ENCODE data around the gene NUDT16L1. TPM values are rescaled to one million over a fixed set of nuclear protein-coding genes. Genes with fewer than 3 reads are reported as not detected.

NUDT16L1 gene
- total RNA-seq = 40.4 TPM

GRCh38 chr16:4693296-4693955 lies at the start of gene NUDT16L1:
Gene NUDT16L1 (plus strand): TSS chr16:4693562. CDS start chr16:4693727, 165 bp downstream.
- ATAC-seq = peak; percentile 78
- peak; percentile 98 for DNase-seq (ENCODE audit: low spot score)

- ATAC-seq (no peak), DNase-seq (ENCODE audit: low spot score) (no peak)
Observed at GRCh38 chr16:4646773-4647643, 46.4 kb upstream of the NUDT16L1 start.

- no peak for ATAC-seq
- DNase-seq (ENCODE audit: low spot score) = no peak
Observed at GRCh38 chr16:4647644-4647980, 45.8 kb upstream of the NUDT16L1 start.

- DNase-seq (ENCODE audit: low spot score) = no peak
- ATAC-seq = no peak
Observed at GRCh38 chr16:4648917-4649316, 44.4 kb upstream of the NUDT16L1 start.

GRCh38 chr16:4649744-4650442 lies 43.5 kb upstream of the NUDT16L1 start:
- ATAC-seq = no peak
- no peak for DNase-seq (ENCODE audit: low spot score)

DNA sequence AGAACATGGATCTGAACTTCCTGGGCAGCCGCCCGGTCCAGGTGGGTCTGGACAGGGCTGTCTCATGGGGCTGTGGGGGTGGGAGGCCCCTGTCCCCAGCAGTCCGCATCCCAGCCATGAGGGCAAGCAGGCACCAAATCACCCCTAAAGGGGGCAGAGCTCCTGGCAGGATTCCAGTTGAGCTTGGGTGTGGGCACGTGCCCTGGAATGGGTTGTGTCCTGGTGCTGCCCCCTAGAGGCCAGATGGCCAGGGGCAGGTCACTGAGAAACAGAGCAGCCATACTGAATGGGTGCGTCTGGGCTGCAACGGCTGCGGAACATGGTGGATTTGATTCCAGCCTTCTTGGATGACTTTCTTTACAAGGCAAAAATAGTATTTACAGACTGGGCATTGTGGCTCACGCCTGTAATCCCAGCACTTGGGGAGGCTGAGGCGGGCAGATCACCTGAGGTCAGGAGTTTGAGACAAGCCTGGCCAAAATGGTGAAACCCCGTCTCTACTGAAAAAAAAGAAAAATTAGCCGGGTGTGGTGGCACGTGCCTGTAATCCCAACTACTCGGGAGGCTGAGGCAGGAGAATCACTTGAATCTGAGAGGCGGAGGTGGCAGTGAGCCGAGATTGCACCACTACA lies 42.8 kb upstream of the NUDT16L1 start:
- DNase-seq (ENCODE audit: low spot score) (peak; percentile 71), ATAC-seq (peak; percentile 38)

- DNase-seq (ENCODE audit: low spot score) (no peak), ATAC-seq (no peak)
Observed at GRCh38 chr16:4651827-4652226, 41.5 kb upstream of the NUDT16L1 start.

DNA sequence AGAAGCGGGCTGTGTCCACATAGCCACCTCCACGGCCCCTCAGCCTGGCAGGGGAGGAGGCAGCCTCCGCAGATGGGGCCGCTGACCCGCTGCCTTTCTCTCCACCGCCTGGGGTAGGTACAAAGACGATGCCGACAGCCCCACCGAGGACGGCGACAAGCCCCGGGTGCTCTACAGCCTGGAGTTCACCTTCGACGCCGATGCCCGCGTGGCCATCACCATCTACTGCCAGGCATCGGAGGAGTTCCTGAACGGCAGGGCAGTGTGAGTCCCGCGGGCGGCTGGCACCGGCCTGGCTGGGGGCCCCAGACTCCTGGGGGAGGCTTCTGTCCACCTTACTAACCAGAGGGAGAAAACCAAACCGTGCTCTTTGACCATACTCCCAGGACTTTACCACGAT lies 40.8 kb upstream of the NUDT16L1 start:
- no peak for DNase-seq (ENCODE audit: low spot score)
- peak; percentile 37 for ATAC-seq

GRCh38 chr16:4654011-4654963 lies 39.1 kb upstream of the NUDT16L1 start:
- ATAC-seq (peak; percentile 48), DNase-seq (ENCODE audit: low spot score) (no peak)

GRCh38 chr16:4654964-4655590 lies 38.3 kb upstream of the NUDT16L1 start:
- ATAC-seq (no peak), DNase-seq (ENCODE audit: low spot score) (no peak)

DNA sequence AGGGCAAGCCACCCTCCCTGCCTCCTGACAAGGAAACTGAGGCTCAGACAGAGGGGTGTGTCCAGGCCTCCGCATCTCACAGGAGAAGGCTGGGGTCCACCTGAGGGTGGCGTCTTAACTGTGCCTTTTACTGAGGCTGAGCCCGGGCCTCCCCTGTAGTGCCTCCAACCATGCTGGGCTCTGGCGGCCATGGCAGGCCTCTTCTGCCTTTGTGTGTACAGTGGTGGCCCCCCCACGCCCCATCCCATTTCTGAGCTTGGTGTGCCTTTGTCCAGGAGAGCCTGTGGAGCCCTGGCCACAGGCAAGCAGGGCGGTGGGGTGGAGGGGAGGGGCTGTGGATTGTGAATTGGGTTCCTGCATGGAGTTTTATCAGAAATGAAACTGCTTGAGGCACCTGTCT lies 37.6 kb upstream of the NUDT16L1 start:
- DNase-seq (ENCODE audit: low spot score) = no peak
- no peak for ATAC-seq

DNA sequence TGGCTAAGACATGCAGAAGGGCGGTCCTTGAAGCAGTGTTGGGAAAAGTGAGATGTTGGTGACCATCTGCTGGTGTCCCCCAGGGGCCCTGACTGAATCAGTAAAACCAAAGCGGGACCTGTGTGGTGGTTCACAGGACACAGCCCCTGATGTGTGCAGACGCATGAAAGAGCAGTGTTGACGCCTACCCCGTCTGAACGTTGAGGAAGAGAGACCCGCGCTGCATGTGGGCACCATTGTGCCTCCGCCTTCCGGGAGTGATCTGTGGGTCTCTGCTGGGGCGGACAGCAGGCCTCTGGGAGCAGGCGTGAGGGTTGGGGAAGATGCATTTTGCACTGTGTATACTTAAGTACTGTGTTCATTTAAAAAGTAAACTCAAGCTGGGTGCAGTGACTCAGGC lies 37.1 kb upstream of the NUDT16L1 start:
- ATAC-seq (no peak), DNase-seq (ENCODE audit: low spot score) (no peak)

- DNase-seq (ENCODE audit: low spot score) = no peak
Observed at GRCh38 chr16:4656695-4657686, 36.4 kb upstream of the NUDT16L1 start.

DNA sequence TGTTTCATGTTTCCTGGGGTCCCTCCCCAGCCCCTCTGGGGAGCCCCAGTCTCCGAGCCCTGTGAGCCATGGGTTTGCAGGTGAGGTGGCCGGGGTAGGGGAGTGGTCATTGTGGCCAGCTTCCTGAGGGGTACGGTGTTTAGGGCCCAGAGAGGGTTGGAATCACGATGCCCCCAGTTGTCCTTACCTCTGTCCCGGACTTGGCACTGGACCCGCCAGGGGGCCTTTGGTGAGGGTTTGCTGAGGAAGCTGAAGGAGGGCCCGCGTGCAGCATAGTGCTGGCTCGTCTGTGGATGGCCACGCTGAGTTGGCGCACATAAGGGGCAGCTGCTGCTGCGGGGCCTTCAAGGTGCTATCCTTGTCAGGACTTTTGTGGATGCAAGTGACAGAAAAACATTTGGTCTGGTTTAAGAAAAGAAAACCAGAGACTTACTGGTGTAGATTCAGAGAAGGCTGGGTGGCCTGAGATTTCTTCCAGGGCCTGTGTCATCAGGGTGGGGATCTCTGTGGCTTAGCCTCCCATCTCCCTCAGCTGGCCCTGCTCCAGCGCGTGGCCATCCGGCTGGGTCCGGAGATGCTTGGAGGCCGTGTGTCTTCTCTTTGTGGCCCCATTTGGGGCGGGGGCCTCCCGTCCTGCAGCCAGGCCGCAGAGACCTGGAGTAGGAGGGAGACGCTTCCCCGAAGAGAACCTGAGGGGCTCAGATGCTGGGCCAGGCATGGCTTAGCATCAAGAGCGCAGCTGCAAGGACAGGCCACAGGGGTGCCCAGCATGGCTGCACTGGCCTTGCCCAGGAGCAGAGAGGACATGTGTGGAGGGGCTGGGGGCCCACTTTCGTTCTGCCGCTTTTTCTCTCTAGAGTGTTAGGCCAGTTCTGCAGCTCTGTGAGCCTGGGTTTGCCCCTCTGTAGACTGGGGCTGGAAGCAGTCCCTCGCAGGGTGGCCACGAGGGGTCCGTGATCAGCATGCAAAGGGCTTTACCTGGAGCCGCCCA lies 33.7 kb upstream of the NUDT16L1 start:
- DNase-seq (ENCODE audit: low spot score) = no peak
- ATAC-seq = no peak

More at GRCh38 chr16:4656695-4657686, 36.4 kb upstream of the NUDT16L1 start:
- ATAC-seq = no peak

- DNase-seq (ENCODE audit: low spot score) = no peak
- ATAC-seq = no peak
Observed at GRCh38 chr16:4660454-4661007, 32.8 kb upstream of the NUDT16L1 start.

DNA sequence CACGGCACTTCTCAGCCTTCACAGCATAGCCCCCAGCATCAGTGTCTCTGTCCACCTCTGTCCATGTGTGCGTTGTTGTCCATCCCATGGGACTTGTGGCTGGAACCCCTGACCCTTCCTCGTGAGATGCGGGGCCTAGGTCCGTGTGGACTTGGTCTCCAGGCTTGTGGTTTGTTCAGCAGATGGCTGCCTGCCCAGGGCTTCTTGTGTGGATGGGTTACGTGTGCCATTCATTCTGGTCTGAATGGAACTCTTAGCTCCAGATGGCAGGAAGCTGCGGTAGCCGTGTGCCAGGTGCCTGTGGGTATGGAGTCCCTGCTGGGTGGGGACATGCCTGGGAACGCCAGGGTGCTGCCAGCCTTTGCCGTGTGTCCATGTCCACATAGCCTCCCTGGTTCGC lies 31.7 kb upstream of the NUDT16L1 start:
- DNase-seq (ENCODE audit: low spot score) = no peak
- no peak for ATAC-seq

GRCh38 chr16:4663465-4663776 lies 29.9 kb upstream of the NUDT16L1 start:
- DNase-seq (ENCODE audit: low spot score) (no peak), ATAC-seq (no peak)
